WTC11 (cell line): ENCODE measurements around the gene EMC1. TPM values are rescaled to one million over a fixed set of nuclear protein-coding genes. Genes with fewer than 3 reads are reported as not detected.

Experiments used
- ATAC-seq: fragments of 200-7000 bp; cut with Tn5 transposase; 2 replicates; pipeline ENCODE4 v1.10.0; 2021; ENCODE audit warnings: mild to moderate bottlenecking, moderate library complexity
- CTCF ChIA-PET: fragments of 300-600 bp; sonication (Branson Sonifier 250); formaldehyde crosslinking; loops from one replicate; lab custom pipeline; 2021; ENCODE audit warnings: antibody characterized with exemption; lab: Charles Lee
- POLR2A ChIA-PET: fragments of 350-600 bp; sonication (Branson Sonifier 250); formaldehyde crosslinking; loops from one replicate; lab custom pipeline; 2021; ENCODE audit warnings: antibody characterized with exemption; lab: Charles Lee
- DNase-seq: peaks from one replicate; pipeline ENCODE4 v3.0.0; 2021; ENCODE audit warnings: low spot score
- H3K27ac Mint-ChIP-seq: 2 replicates; pipeline ENCODE4 v1.8.0; 2021; ENCODE audit warnings: mixed read lengths
- H3K27me3 Mint-ChIP-seq: 2 replicates; pipeline ENCODE4 v1.8.0; 2021; ENCODE audit warnings: low read depth, mild to moderate bottlenecking, moderate library complexity, mixed read lengths
- H3K36me3 Mint-ChIP-seq: 2 replicates; pipeline ENCODE4 v1.8.0; 2021; ENCODE audit warnings: mixed read lengths
- H3K4me1 Mint-ChIP-seq: 2 replicates; pipeline ENCODE4 v1.8.0; 2022; ENCODE audit warnings: mixed read lengths
- H3K4me3 Mint-ChIP-seq: 2 replicates; pipeline ENCODE4 v1.8.0; 2021; ENCODE audit warnings: mild to moderate bottlenecking, moderate library complexity, mixed read lengths
- H3K9me3 Mint-ChIP-seq: 2 replicates; pipeline ENCODE4 v1.8.0; 2021; ENCODE audit warnings: mixed read lengths
- ESRRA ChIP-seq: sonication (generic); formaldehyde crosslinking; IDR thresholded peaks from 2 replicates; pipeline ENCODE4 v1.8.1; 2022; ENCODE audit warnings: mild to moderate bottlenecking, missing genetic modification reagents, borderline replicate concordance
- FOXJ3 ChIP-seq: sonication (generic); formaldehyde crosslinking; IDR thresholded peaks from 2 replicates; pipeline ENCODE4 v1.9.0; 2021; ENCODE audit warnings: missing genetic modification reagents, mild to moderate bottlenecking, borderline replicate concordance
- GRHL2 ChIP-seq: fragments of 250-450 bp; sonication (Bioruptor Pico); IDR thresholded peaks from 2 replicates; pipeline ENCODE4 v1.8.0; 2022; ENCODE audit warnings: mild to moderate bottlenecking, moderate library complexity; ENCODE audit not compliant: insufficient replicate concordance, severe bottlenecking
- GTF2I ChIP-seq: fragments of 250-450 bp; sonication (Bioruptor Pico); conservative IDR thresholded peaks from 2 replicates; pipeline ENCODE4 v1.4.0; 2021; ENCODE audit warnings: mild to moderate bottlenecking
- JAZF1 ChIP-seq: fragments of 250-450 bp; sonication (Bioruptor Pico); IDR thresholded peaks from 2 replicates; pipeline ENCODE4 v1.9.0; 2021; ENCODE audit warnings: moderate library complexity, mild to moderate bottlenecking, inconsistent platforms
- JUN ChIP-seq: sonication (generic); formaldehyde crosslinking; IDR thresholded peaks from 2 replicates; pipeline ENCODE4 v1.8.0; 2023; ENCODE audit warnings: mild to moderate bottlenecking, missing genetic modification reagents
- NR2C2 ChIP-seq: sonication (generic); formaldehyde crosslinking; IDR thresholded peaks from 2 replicates; pipeline ENCODE4 v1.8.0; 2022; ENCODE audit warnings: mild to moderate bottlenecking, missing genetic modification reagents
- RORB ChIP-seq: fragments of 250-450 bp; sonication (Bioruptor Pico); IDR thresholded peaks from 2 replicates; pipeline ENCODE4 v1.9.0; 2021; ENCODE audit warnings: mild to moderate bottlenecking
- SMAD3 ChIP-seq: sonication (generic); formaldehyde crosslinking; IDR thresholded peaks from 2 replicates; pipeline ENCODE4 v1.8.0; 2022; ENCODE audit warnings: missing genetic modification reagents, mild to moderate bottlenecking, borderline replicate concordance
- TP53 ChIP-seq: sonication (generic); formaldehyde crosslinking; IDR thresholded peaks from 2 replicates; pipeline ENCODE4 v1.8.1; 2023; ENCODE audit warnings: mild to moderate bottlenecking, missing genetic modification reagents
- ZNF219 ChIP-seq: sonication (generic); formaldehyde crosslinking; IDR thresholded peaks from 2 replicates; pipeline ENCODE4 v1.8.0; 2023; ENCODE audit warnings: missing genetic modification reagents, mild to moderate bottlenecking, borderline replicate concordance
- ZNF396 ChIP-seq: fragments of 250-450 bp; sonication (Bioruptor Pico); IDR thresholded peaks from 2 replicates; pipeline ENCODE4 v1.8.0; 2021; ENCODE audit warnings: mild to moderate bottlenecking, moderate library complexity, borderline replicate concordance
- total RNA-seq: library from RNA; stranded (reverse); gene quantifications from 3 replicates; pipeline ENCODE4 v1.2.3, GENCODE V29; 2021
- TF ChIP-seq, protein P1 (sequence below): fragments of 250-450 bp; sonication (Bioruptor Pico); IDR thresholded peaks from 2 replicates; pipeline ENCODE4 v1.9.0; 2021; ENCODE audit warnings: moderate library complexity, mild to moderate bottlenecking, inconsistent platforms, borderline replicate concordance
- TF ChIP-seq, protein P2 (sequence below): sonication (generic); formaldehyde crosslinking; IDR thresholded peaks from 2 replicates; pipeline ENCODE4 v1.8.0; 2022; ENCODE audit warnings: missing genetic modification reagents
- TF ChIP-seq, protein P3 (sequence below): sonication (generic); formaldehyde crosslinking; IDR thresholded peaks from 2 replicates; pipeline ENCODE4 v1.8.1; 2023; ENCODE audit warnings: mild to moderate bottlenecking, missing genetic modification reagents, moderate library complexity
- TF ChIP-seq, protein P4 (sequence below): sonication (generic); formaldehyde crosslinking; IDR thresholded peaks from 2 replicates; pipeline ENCODE4 v1.8.1; 2023; ENCODE audit warnings: mild to moderate bottlenecking, moderate library complexity, missing genetic modification reagents
- TF ChIP-seq, protein P5 (sequence below): sonication (generic); formaldehyde crosslinking; IDR thresholded peaks from 2 replicates; pipeline ENCODE4 v1.8.1; 2023; ENCODE audit warnings: mild to moderate bottlenecking, missing genetic modification reagents
- TF ChIP-seq, protein P6 (sequence below): fragments of 250-450 bp; sonication (Bioruptor Pico); IDR thresholded peaks from 2 replicates; pipeline ENCODE4 v2.1.2; 2022; ENCODE audit warnings: mild to moderate bottlenecking, moderate library complexity
- TF ChIP-seq, protein P7 (sequence below): sonication (generic); formaldehyde crosslinking; IDR thresholded peaks from 2 replicates; pipeline ENCODE4 v1.8.0; 2023; ENCODE audit warnings: missing genetic modification reagents, mild to moderate bottlenecking, borderline replicate concordance

EMC1 gene
- total RNA-seq, 1 experiment from 2014 or later, result 53.5 TPM

DNA sequence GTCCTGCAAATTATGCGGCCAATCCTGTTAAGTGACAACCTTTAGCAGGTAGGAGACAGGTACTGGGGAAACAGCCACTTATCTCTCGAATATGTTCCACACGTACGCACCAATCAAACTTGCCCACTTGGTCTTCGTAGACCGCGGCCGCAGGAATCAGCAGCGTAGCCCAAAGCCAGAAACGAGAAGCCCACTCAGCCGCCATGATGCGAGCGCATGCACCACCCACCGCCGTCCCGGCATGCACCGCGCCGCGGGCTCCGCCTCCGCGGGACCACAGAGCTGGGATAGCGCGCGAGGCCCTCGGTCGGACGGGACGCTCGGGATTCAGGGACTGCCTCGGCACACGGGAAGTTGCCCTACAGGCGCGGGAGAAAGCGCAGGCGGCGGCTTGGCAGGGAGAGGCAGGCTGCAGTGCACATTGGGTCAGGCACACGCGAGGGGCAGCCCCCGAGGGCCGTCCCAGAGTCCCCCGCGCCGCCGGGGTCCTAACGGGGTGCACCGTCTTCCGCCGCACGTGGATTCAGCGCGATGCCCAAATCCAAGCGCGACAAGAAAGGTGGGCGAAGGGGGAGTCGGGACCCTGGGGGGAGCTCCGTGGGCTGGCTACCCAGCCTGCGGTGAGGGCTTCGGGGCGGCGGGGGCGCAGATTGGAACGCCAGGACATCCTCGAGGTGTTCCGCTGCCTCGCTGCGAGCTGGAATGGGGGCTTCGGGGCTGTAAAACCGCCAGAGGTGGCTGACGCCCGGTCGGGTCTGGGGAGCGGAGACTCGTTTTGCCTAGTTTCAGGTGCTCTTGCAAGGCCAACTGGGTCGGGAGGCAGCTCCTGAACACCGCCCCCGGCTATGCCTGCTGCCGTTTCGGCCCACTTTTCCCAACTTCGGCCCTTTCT is at the start of gene EMC1, which contains the start of gene MRTO4 (continued):
- TF ChIP-seq, protein P1, sequence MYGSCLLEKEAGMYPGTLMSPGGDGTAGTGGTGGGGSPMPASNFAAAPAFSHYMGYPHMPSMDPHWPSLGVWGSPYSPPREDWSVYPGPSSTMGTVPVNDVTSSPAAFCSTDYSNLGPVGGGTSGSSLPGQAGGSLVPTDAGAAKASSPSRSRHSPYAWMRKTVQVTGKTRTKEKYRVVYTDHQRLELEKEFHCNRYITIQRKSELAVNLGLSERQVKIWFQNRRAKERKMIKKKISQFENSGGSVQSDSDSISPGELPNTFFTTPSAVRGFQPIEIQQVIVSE (CRISPR knock-in tag), result no peak
- TF ChIP-seq, protein P2, sequence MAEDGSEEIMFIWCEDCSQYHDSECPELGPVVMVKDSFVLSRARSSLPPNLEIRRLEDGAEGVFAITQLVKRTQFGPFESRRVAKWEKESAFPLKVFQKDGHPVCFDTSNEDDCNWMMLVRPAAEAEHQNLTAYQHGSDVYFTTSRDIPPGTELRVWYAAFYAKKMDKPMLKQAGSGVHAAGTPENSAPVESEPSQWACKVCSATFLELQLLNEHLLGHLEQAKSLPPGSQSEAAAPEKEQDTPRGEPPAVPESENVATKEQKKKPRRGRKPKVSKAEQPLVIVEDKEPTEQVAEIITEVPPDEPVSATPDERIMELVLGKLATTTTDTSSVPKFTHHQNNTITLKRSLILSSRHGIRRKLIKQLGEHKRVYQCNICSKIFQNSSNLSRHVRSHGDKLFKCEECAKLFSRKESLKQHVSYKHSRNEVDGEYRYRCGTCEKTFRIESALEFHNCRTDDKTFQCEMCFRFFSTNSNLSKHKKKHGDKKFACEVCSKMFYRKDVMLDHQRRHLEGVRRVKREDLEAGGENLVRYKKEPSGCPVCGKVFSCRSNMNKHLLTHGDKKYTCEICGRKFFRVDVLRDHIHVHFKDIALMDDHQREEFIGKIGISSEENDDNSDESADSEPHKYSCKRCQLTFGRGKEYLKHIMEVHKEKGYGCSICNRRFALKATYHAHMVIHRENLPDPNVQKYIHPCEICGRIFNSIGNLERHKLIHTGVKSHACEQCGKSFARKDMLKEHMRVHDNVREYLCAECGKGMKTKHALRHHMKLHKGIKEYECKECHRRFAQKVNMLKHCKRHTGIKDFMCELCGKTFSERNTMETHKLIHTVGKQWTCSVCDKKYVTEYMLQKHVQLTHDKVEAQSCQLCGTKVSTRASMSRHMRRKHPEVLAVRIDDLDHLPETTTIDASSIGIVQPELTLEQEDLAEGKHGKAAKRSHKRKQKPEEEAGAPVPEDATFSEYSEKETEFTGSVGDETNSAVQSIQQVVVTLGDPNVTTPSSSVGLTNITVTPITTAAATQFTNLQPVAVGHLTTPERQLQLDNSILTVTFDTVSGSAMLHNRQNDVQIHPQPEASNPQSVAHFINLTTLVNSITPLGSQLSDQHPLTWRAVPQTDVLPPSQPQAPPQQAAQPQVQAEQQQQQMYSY, result no peak
- no peak for TF ChIP-seq GRHL2 (CRISPR knock-in tag)
- TF ChIP-seq, protein P3, sequence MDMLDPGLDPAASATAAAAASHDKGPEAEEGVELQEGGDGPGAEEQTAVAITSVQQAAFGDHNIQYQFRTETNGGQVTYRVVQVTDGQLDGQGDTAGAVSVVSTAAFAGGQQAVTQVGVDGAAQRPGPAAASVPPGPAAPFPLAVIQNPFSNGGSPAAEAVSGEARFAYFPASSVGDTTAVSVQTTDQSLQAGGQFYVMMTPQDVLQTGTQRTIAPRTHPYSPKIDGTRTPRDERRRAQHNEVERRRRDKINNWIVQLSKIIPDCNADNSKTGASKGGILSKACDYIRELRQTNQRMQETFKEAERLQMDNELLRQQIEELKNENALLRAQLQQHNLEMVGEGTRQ, result peak; percentile 75
- TF ChIP-seq TP53 (CRISPR knock-in tag), result no peak
- no peak for TF ChIP-seq FOXJ3
- TF ChIP-seq, protein P4, sequence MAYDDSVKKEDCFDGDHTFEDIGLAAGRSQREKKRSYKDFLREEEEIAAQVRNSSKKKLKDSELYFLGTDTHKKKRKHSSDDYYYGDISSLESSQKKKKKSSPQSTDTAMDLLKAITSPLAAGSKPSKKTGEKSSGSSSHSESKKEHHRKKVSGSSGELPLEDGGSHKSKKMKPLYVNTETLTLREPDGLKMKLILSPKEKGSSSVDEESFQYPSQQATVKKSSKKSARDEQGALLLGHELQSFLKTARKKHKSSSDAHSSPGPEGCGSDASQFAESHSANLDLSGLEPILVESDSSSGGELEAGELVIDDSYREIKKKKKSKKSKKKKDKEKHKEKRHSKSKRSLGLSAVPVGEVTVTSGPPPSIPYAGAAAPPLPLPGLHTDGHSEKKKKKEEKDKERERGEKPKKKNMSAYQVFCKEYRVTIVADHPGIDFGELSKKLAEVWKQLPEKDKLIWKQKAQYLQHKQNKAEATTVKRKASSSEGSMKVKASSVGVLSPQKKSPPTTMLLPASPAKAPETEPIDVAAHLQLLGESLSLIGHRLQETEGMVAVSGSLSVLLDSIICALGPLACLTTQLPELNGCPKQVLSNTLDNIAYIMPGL (CRISPR knock-in tag), result peak; percentile 80
- TF ChIP-seq JAZF1 (CRISPR knock-in tag), result no peak
- TF ChIP-seq, protein P5, sequence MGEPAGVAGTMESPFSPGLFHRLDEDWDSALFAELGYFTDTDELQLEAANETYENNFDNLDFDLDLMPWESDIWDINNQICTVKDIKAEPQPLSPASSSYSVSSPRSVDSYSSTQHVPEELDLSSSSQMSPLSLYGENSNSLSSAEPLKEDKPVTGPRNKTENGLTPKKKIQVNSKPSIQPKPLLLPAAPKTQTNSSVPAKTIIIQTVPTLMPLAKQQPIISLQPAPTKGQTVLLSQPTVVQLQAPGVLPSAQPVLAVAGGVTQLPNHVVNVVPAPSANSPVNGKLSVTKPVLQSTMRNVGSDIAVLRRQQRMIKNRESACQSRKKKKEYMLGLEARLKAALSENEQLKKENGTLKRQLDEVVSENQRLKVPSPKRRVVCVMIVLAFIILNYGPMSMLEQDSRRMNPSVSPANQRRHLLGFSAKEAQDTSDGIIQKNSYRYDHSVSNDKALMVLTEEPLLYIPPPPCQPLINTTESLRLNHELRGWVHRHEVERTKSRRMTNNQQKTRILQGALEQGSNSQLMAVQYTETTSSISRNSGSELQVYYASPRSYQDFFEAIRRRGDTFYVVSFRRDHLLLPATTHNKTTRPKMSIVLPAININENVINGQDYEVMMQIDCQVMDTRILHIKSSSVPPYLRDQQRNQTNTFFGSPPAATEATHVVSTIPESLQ (CRISPR knock-in tag), result no peak
- TF ChIP-seq GTF2I (CRISPR knock-in tag), result no peak
- TF ChIP-seq ZNF219, result peak; percentile 91; the same call in 1 of the 2 replicates
- no peak for TF ChIP-seq NR2C2 (CRISPR knock-in tag)
- no peak for TF ChIP-seq ZNF396 (CRISPR knock-in tag)
- TF ChIP-seq SMAD3 (CRISPR knock-in tag), result peak; percentile 74; the same call in 1 of the 2 replicates
- peak; percentile 22; the same call in 1 of the 2 replicates for TF ChIP-seq ESRRA (CRISPR knock-in tag)
- TF ChIP-seq JUN (CRISPR knock-in tag), result peak; percentile 91

DNA sequence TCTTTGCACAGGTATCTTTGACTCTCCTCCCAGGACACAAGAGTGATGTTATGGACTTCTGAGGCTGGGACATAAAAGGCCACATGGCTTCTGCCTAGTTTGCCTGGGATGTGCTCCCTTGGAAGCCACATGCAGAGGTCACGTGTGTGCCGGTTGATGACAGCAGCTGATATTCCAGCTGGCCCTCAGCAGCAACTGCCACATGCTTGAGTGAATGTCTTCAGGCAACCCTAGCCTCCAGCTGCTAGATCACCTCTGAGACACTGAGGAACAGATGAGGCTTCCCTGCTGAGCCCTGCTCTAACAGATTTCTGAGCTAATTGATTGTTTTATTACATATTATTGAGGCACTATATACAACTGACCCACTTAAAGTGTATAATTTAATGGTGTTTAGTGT is 48.9 kb upstream of the EMC1 start:
- Mint-ChIP-seq H3K27me3 (peaks cover 12% of the 10 kb centered on the region), H3K9me3 (peaks cover 32% of the 10 kb centered on the region), H3K4me1 (no peaks in the 10 kb centered on the region), H3K36me3 (peaks cover 42% of the 10 kb centered on the region), H3K27ac (no peak overlapping the region; the same call in 1 of the 2 replicates), H3K4me3 (no peak overlapping the region)
- POLR2A ChIA-PET, result no interaction called here
- CTCF ChIA-PET, result interaction anchor here (1.2 kb wide), 1 partner anchor 31 kb away, joined by 3 read pairs; no protein-coding TSS in a partner anchor
- DNase-seq, result no peak
- ATAC-seq, result no peak
- TF ChIP-seq, protein P6, sequence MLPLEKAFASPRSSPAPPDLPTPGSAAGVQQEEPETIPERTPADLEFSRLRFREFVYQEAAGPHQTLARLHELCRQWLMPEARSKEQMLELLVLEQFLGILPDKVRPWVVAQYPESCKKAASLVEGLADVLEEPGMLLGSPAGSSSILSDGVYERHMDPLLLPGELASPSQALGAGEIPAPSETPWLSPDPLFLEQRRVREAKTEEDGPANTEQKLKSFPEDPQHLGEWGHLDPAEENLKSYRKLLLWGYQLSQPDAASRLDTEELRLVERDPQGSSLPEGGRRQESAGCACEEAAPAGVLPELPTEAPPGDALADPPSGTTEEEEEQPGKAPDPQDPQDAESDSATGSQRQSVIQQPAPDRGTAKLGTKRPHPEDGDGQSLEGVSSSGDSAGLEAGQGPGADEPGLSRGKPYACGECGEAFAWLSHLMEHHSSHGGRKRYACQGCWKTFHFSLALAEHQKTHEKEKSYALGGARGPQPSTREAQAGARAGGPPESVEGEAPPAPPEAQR, result no peak
- TF ChIP-seq RORB (CRISPR knock-in tag), result no peak
- TF ChIP-seq, protein P7, sequence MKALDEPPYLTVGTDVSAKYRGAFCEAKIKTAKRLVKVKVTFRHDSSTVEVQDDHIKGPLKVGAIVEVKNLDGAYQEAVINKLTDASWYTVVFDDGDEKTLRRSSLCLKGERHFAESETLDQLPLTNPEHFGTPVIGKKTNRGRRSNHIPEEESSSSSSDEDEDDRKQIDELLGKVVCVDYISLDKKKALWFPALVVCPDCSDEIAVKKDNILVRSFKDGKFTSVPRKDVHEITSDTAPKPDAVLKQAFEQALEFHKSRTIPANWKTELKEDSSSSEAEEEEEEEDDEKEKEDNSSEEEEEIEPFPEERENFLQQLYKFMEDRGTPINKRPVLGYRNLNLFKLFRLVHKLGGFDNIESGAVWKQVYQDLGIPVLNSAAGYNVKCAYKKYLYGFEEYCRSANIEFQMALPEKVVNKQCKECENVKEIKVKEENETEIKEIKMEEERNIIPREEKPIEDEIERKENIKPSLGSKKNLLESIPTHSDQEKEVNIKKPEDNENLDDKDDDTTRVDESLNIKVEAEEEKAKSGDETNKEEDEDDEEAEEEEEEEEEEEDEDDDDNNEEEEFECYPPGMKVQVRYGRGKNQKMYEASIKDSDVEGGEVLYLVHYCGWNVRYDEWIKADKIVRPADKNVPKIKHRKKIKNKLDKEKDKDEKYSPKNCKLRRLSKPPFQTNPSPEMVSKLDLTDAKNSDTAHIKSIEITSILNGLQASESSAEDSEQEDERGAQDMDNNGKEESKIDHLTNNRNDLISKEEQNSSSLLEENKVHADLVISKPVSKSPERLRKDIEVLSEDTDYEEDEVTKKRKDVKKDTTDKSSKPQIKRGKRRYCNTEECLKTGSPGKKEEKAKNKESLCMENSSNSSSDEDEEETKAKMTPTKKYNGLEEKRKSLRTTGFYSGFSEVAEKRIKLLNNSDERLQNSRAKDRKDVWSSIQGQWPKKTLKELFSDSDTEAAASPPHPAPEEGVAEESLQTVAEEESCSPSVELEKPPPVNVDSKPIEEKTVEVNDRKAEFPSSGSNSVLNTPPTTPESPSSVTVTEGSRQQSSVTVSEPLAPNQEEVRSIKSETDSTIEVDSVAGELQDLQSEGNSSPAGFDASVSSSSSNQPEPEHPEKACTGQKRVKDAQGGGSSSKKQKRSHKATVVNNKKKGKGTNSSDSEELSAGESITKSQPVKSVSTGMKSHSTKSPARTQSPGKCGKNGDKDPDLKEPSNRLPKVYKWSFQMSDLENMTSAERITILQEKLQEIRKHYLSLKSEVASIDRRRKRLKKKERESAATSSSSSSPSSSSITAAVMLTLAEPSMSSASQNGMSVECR (CRISPR knock-in tag), result no peak
